H1 (cell line): ENCODE results near the gene HACL1. TPM values are rescaled to one million over a fixed set of nuclear protein-coding genes. Genes with fewer than 3 reads are reported as not detected.

Experiments used
- CTCF ChIA-PET: fragments of 300-600 bp; sonication (Branson Sonifier 250); formaldehyde crosslinking; loops from one replicate; lab custom pipeline; 2021; ENCODE audit not compliant: partially characterized antibody; lab: Charles Lee
- POLR2A ChIA-PET: fragments of 300-600 bp; sonication (Branson Sonifier 250); formaldehyde crosslinking; loops from one replicate; lab custom pipeline; 2021; ENCODE audit warnings: inconsistent platforms; ENCODE audit not compliant: partially characterized antibody; lab: Charles Lee
- DNase-seq, 2 experiments: peaks; one replicate each; pipeline versions ENCODE4 v3.0.0 to v3.0.0-alpha.2; 2010 to 2022; ENCODE audit warnings: low spot score in 2 of 2, low read depth in 1 of 2, mixed read lengths in 1 of 2
- FAIRE-seq: peaks from 2 replicates; lab custom pipeline; 2011; peaks lifted over from hg19 to GRCh38; lab: Jason Lieb, UNC
- H2AFZ ChIP-seq: 2 replicates; pipeline ENCODE4 v1.8.1; 2012; ENCODE audit warnings: low read length, inconsistent platforms
- H2AK5ac ChIP-seq: 2 replicates; pipeline ENCODE4 v1.6.1; 2013; ENCODE audit warnings: low read depth, low read length
- H2BK120ac ChIP-seq: replicated peaks from 2 replicates; pipeline ENCODE3; 2013; ENCODE audit warnings: low read depth, low read length, inconsistent platforms
- H2BK12ac ChIP-seq: 2 replicates; pipeline ENCODE4 v1.6.1; 2013; ENCODE audit warnings: low read depth, low read length
- H2BK15ac ChIP-seq: 2 replicates; pipeline ENCODE4 v1.6.1; 2013; ENCODE audit warnings: low read length
- H2BK20ac ChIP-seq: 2 replicates; pipeline ENCODE4 v1.6.1; 2013; ENCODE audit warnings: low read length
- H2BK5ac ChIP-seq: 2 replicates; pipeline ENCODE4 v1.6.1; 2013; ENCODE audit warnings: low read depth, low read length
- H3K14ac ChIP-seq: 2 replicates; pipeline ENCODE4 v1.6.1; 2013; ENCODE audit warnings: inconsistent platforms; ENCODE audit not compliant: insufficient read length
- H3K18ac ChIP-seq: 2 replicates; pipeline ENCODE4 v1.6.1; 2013; ENCODE audit warnings: low read length; ENCODE audit errors: extremely low read depth
- H3K23ac ChIP-seq: 2 replicates; pipeline ENCODE4 v1.6.1; 2013; ENCODE audit warnings: inconsistent platforms; ENCODE audit not compliant: insufficient read length
- H3K23me2 ChIP-seq: 2 replicates; pipeline ENCODE4 v1.6.1; 2013; ENCODE audit warnings: low read depth, low read length
- H3K27ac ChIP-seq: 2 replicates; pipeline ENCODE4 v1.6.1; 2011; ENCODE audit warnings: low read depth, low read length, inconsistent platforms
- H3K27me3 ChIP-seq, 4 experiments: replicated peaks in 1 of 4; 1 replicate in 1 of 4; 2 replicates in 3 of 4; pipeline versions ENCODE4 v1.6.1 to v1.8.1; 2011 to 2013; ENCODE audit warnings: low read length in 3 of 4, mild to moderate bottlenecking in 3 of 4, inconsistent platforms in 2 of 4, mixed read lengths in 2 of 4, moderate library complexity in 1 of 4; ENCODE audit not compliant: control insufficient read depth in 3 of 4, insufficient read depth in 3 of 4; ENCODE audit errors: extremely low read depth in 1 of 4
- H3K36me3 ChIP-seq, 4 experiments: 2 replicates each; pipeline versions ENCODE4 v1.6.1 to v1.8.1; 2011 to 2013; ENCODE audit warnings: mild to moderate bottlenecking in 4 of 4, low read length in 3 of 4, moderate library complexity in 2 of 4, control low read depth in 1 of 4, inconsistent platforms in 1 of 4; ENCODE audit not compliant: insufficient read depth in 4 of 4, control insufficient read depth in 2 of 4
- H3K4ac ChIP-seq: replicated peaks from 2 replicates; pipeline ENCODE3; 2013; ENCODE audit warnings: low read length, low read depth, mixed read lengths, inconsistent platforms; ENCODE audit not compliant: insufficient read length
- H3K4me1 ChIP-seq, 4 experiments: replicated peaks in 1 of 4; 1 replicate in 1 of 4; 2 replicates in 3 of 4; pipeline versions ENCODE4 v1.6.1 to v1.8.1; 2011 to 2013; ENCODE audit warnings: low read length in 3 of 4, inconsistent platforms in 2 of 4, mixed read lengths in 1 of 4; ENCODE audit not compliant: insufficient read depth in 4 of 4, control insufficient read depth in 3 of 4
- H3K4me2 ChIP-seq, 2 experiments: 2 replicates each; pipeline versions ENCODE4 v1.6.1 to v1.8.1; 2011 to 2013; ENCODE audit warnings: low read depth in 2 of 2, low read length in 2 of 2, control low read depth in 1 of 2, inconsistent platforms in 1 of 2, mild to moderate bottlenecking in 1 of 2; ENCODE audit not compliant: insufficient read depth in 1 of 2
- H3K4me3 ChIP-seq, 4 experiments: fragments of 200-600, 300-600 bp in 1 of 4; sonication (generic), shearing (Covaris generic), sonication (Bioruptor Twin) in 1 of 4; 2 replicates each; pipeline versions ENCODE4 v1.5.1 to v1.8.1; 2011 to 2016; ENCODE audit warnings: low read length in 4 of 4, low read depth in 3 of 4, control low read depth in 2 of 4, inconsistent platforms in 2 of 4, mild to moderate bottlenecking in 2 of 4, mixed read lengths in 1 of 4, moderate library complexity in 1 of 4; ENCODE audit not compliant: insufficient read depth in 2 of 4; ENCODE audit errors: extremely low read depth in 1 of 4
- H3K56ac ChIP-seq: replicated peaks from 2 replicates; pipeline ENCODE3; 2013; ENCODE audit warnings: low read depth, mild to moderate bottlenecking, mixed read lengths, low read length, inconsistent platforms; ENCODE audit not compliant: insufficient read length
- H3K79me1 ChIP-seq: 2 replicates; pipeline ENCODE4 v1.6.1; 2013; ENCODE audit warnings: low read depth, low read length, control low read depth
- H3K79me2 ChIP-seq, 2 experiments: 2 replicates each; pipeline versions ENCODE4 v1.6.1 to v1.8.1; 2012 to 2013; ENCODE audit warnings: low read length in 2 of 2, mild to moderate bottlenecking in 2 of 2, inconsistent platforms in 1 of 2; ENCODE audit not compliant: insufficient read depth in 2 of 2, control insufficient read depth in 1 of 2
- H3K9ac ChIP-seq, 4 experiments: replicated peaks in 1 of 4; 1 replicate in 1 of 4; 2 replicates in 3 of 4; pipeline versions ENCODE4 v1.6.1 to v1.8.1; 2011 to 2013; ENCODE audit warnings: low read depth in 3 of 4, low read length in 3 of 4, control low read depth in 2 of 4, mild to moderate bottlenecking in 2 of 4, moderate library complexity in 2 of 4, inconsistent platforms in 1 of 4; ENCODE audit errors: extremely low read depth in 1 of 4
- H3K9me3 ChIP-seq, 2 experiments: 2 replicates each; pipeline versions ENCODE4 v1.6.1 to v1.8.1; 2012 to 2013; ENCODE audit warnings: mild to moderate bottlenecking in 2 of 2, moderate library complexity in 2 of 2, control low read depth in 1 of 2, inconsistent platforms in 1 of 2, low read depth in 1 of 2, low read length in 1 of 2, mixed read lengths in 1 of 2; ENCODE audit not compliant: insufficient read depth in 2 of 2
- H4K20me1 ChIP-seq, 2 experiments: replicated peaks in 1 of 2; 2 replicates each; pipeline versions ENCODE3 to v1.8.1; 2011 to 2013; ENCODE audit warnings: inconsistent platforms in 2 of 2, low read length in 2 of 2, mild to moderate bottlenecking in 1 of 2; ENCODE audit not compliant: insufficient read depth in 2 of 2, control insufficient read depth in 1 of 2
- H4K5ac ChIP-seq: 2 replicates; pipeline ENCODE4 v1.6.1; 2013; ENCODE audit warnings: low read length, low read depth, mixed read lengths, inconsistent platforms; ENCODE audit not compliant: insufficient read length
- H4K8ac ChIP-seq: 2 replicates; pipeline ENCODE4 v1.8.0; 2013; ENCODE audit warnings: mild to moderate bottlenecking, moderate library complexity, low read length, inconsistent platforms; ENCODE audit not compliant: insufficient read depth; ENCODE audit errors: extremely low read depth
- H4K91ac ChIP-seq: replicated peaks from 2 replicates; pipeline ENCODE3; 2013; ENCODE audit warnings: low read length, mixed read lengths, inconsistent platforms; ENCODE audit not compliant: insufficient read length
- CREB1 ChIP-seq: IDR thresholded peaks from 2 replicates; pipeline ENCODE4 v1.6.1; 2012; ENCODE audit warnings: inconsistent platforms
- CTCF ChIP-seq, 3 experiments: IDR thresholded peaks; 1 replicate in 2 of 3; 2 replicates in 1 of 3; pipeline versions ENCODE4 v1.5.1 to v1.6.1; 2011; ENCODE audit warnings: low read length in 3 of 3, mild to moderate bottlenecking in 3 of 3, inconsistent platforms in 2 of 3, low read depth in 1 of 3, moderate library complexity in 1 of 3; ENCODE audit not compliant: insufficient read depth in 1 of 3; ENCODE audit errors: control extremely low read depth in 1 of 3
- FOSL1 ChIP-seq: IDR thresholded peaks from 2 replicates; pipeline ENCODE4 v1.6.1; 2011; ENCODE audit warnings: mild to moderate bottlenecking, low read depth, low read length, moderate library complexity; ENCODE audit not compliant: insufficient read depth
- GTF2F1 ChIP-seq: IDR thresholded peaks from 2 replicates; pipeline ENCODE4 v1.6.1; 2012; ENCODE audit warnings: low read depth, low read length, improper control_type of control experiment, borderline replicate concordance
- RAD21 ChIP-seq, 2 experiments: IDR thresholded peaks in 1 of 2; conservative IDR thresholded peaks in 1 of 2; 2 replicates each; pipeline ENCODE4 v1.6.1; 2011; ENCODE audit warnings: low read depth in 2 of 2, low read length in 2 of 2, improper control_type of control experiment in 1 of 2, inconsistent platforms in 1 of 2, mild to moderate bottlenecking in 1 of 2, moderate library complexity in 1 of 2
- SAP30 ChIP-seq: fragments of 300-600 bp; sonication (generic); IDR thresholded peaks from 2 replicates; pipeline ENCODE4 v1.7.1; 2012; ENCODE audit warnings: low read length, moderate library complexity, mild to moderate bottlenecking, inconsistent platforms; ENCODE audit not compliant: insufficient read depth, insufficient replicate concordance
- SP4 ChIP-seq: IDR thresholded peaks from 2 replicates; pipeline ENCODE4 v1.6.1; 2012; ENCODE audit warnings: low read length, inconsistent platforms
- TAF7 ChIP-seq: optimal IDR thresholded peaks from 2 replicates; pipeline ENCODE3; 2011; ENCODE audit warnings: low read depth, mild to moderate bottlenecking, inconsistent platforms, low read length, moderate library complexity, borderline replicate concordance
- USF2 ChIP-seq: IDR thresholded peaks from 2 replicates; pipeline ENCODE4 v1.6.1; 2011; ENCODE audit warnings: low read length, improper control_type of control experiment
- WGBS, 2 experiments: shearing (Covaris generic) in 1 of 2; methylation state at CpG; one replicate each; pipeline versions ENCODE4 v1.1.6 to v1.1.7; 2013 to 2015; ENCODE audit warnings: low lambda C conversion rate in 2 of 2, mixed read lengths in 2 of 2, inconsistent platforms in 1 of 2, low coverage in 1 of 2, missing lambda C conversion rate in 1 of 2; ENCODE audit not compliant: insufficient replicate concordance in 2 of 2, insufficient coverage in 1 of 2, insufficient read length in 1 of 2; ENCODE audit errors: extremely low coverage in 1 of 2, missing lambda C conversion rate in 1 of 2; 5-methylcytosine and 5-hydroxymethylcytosine counted together
- polyA plus RNA-seq, 7 experiments: library from polyadenylated mRNA; depleted of rRNA in 3 of 7; stranded (reverse) in 5 of 7; unstranded in 2 of 7; fragments of >200 nt in 5 of 7; fragments of 200-250 nt in 2 of 7; gene quantifications; 1 replicate in 5 of 7; 2 replicates in 1 of 7; 4 replicates in 1 of 7; pipeline versions ENCODE4 v1.2.1 to v1.2.3, GENCODE V29; 2011 to 2013; ENCODE audit warnings: missing spikeins in 2 of 7, mixed read lengths in 2 of 7
- total RNA-seq: library from RNA; stranded (reverse); fragmentation: NEBNext Ultra II Directional; extraction: Animal tissue kit (Norgen Biotek cat#: 25700); gene quantifications from 2 replicates; pipeline ENCODE4 v1.2.1, GENCODE V29; 2021

Gene HACL1
- total and polyA plus RNA-seq, 2 of the 8 experiments (the other 6 are each of a cell fraction or from before 2014, with no cell fraction given): 38.2 to 46.0 TPM

GRCh38 chr3:15557511-15557946, 43.8 kb downstream of the HACL1 start:
- WGBS, 2 experiments: 12% methylated on average over 3 of the region's 3 CpGs; no CpG with 5 or more reads in 1 of the 2 experiments
- Histone ChIP-seq H3K18ac (no peak overlapping the region), H3K56ac (no peak overlapping the region), H2BK5ac (no peak overlapping the region), H3K36me3 (peaks cover 1 to 14% (median 6%) of the 10 kb centered on the region in 4 experiments; a peak in 6 of 8 replicates), H3K4me3 (no peak overlapping the region), H3K27me3 (no peaks in the 10 kb centered on the region), H3K23me2 (no peaks in the 10 kb centered on the region), H2BK120ac (no peak overlapping the region), H3K27ac (no peak overlapping the region), H3K4ac (no peak overlapping the region), H2BK15ac (no peak overlapping the region), H2BK20ac (no peak overlapping the region), H2BK12ac (no peak overlapping the region), H2AK5ac (no peak overlapping the region), H4K91ac (no peak overlapping the region), H3K4me1 (no peaks in the 10 kb centered on the region), H3K79me1 (no peaks in the 10 kb centered on the region), H4K5ac (no peak overlapping the region), H3K79me2 (no peaks in the 10 kb centered on the region), H3K4me2 (no peak overlapping the region), H3K23ac (no peak overlapping the region), H3K9me3 (no peaks in the 10 kb centered on the region), H3K9ac (peak overlapping the region in 1 of 4 experiments; percentile 34; a peak in 1 of 7 replicates), H4K20me1 (peaks cover 0 to under 1% of the 10 kb centered on the region in 2 experiments), H3K14ac (no peak overlapping the region), H4K8ac (no peak overlapping the region), H2AFZ (no peak overlapping the region)
- ChIA-PET CTCF (interaction anchor here (0.8 to 2.8 kb wide), 25 partner anchors 8 to 492 kb away, joined by 3 to 18 read pairs (median 4); partner anchors contain the start of gene COLQ), POLR2A (interaction anchor here (1.0 to 1.7 kb wide), 2 partner anchors 18 to 127 kb away, joined by 3 to 4 read pairs; no protein-coding TSS in a partner anchor)
- FAIRE-seq: no peak
- TF ChIP-seq GTF2F1: no peak
- TF ChIP-seq FOSL1: no peak
- no peak for TF ChIP-seq SP4
- peak; percentile 51 to 53 for TF ChIP-seq RAD21 (IDR thresholded peaks at IDR 0.05 in 1 of 2, conservative IDR thresholded peaks at IDR 0.05 in 1 of 2; ENCODE audit: low read depth in 2 of 2, low read length in 2 of 2)
- TF ChIP-seq CTCF (IDR thresholded peaks at IDR 0.05; ENCODE audit: control extremely low read depth in 1 of 3, insufficient read depth in 1 of 3, low read depth in 1 of 3, low read length in 3 of 3): peak in 2 of 3 experiments; percentile 21 to 49; a peak in 2 of 4 replicates
- TF ChIP-seq USF2: no peak
- no peak for TF ChIP-seq TAF7
- TF ChIP-seq SAP30: no peak
- no peak for TF ChIP-seq CREB1
- peak in 1 of 2 experiments; percentile 55 for DNase-seq
